ENCODE data around the gene CTTN. TPM values are rescaled to one million over a fixed set of nuclear protein-coding genes. Genes with fewer than 3 reads are reported as not detected.
"Not testable (repeated sequence)": the region's sequence is repeated elsewhere in the genome, so short reads cannot be mapped to it uniquely, and the experiment has no call there.

The CTTN gene
- total RNA-seq, 1 experiment from 2014 or later: 533 TPM

DNA sequence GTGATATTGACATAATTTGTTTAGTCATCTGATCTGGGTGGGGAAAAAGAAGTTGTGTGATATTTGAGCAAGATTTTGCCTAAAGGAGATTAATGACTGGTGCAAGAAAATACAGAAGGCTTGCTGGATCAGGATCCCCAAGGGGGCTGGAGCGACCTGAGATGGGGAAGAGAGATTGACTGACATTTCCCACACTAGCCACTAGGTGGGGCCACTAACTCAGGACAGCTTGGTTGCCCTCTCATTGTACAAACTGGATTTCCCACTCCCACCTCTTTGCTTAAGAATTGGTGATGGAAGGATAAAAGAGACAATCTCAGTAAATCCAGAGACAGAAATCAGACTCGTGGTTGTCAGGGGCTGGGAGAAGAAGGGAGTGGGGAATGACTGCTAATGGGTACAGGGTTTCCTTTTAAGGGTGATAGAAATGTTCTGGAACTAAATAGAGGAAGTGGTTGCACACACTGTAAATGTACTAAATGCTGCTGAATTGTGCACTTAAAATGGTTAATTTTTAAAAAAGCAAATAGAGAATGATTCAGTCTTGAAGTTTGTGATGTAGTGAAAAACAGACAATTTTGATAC, 50.7 kb downstream of the CTTN start:
- intact Hi-C loops (cut with micrococcal nuclease; ENCODE audit: unreplicated experiment): no loop called here
- H3K4me1 ChIP-seq (replicated peaks; ENCODE audit: insufficient read depth): no peaks in the 10 kb centered on the region
- no peak for DNase-seq

DNA sequence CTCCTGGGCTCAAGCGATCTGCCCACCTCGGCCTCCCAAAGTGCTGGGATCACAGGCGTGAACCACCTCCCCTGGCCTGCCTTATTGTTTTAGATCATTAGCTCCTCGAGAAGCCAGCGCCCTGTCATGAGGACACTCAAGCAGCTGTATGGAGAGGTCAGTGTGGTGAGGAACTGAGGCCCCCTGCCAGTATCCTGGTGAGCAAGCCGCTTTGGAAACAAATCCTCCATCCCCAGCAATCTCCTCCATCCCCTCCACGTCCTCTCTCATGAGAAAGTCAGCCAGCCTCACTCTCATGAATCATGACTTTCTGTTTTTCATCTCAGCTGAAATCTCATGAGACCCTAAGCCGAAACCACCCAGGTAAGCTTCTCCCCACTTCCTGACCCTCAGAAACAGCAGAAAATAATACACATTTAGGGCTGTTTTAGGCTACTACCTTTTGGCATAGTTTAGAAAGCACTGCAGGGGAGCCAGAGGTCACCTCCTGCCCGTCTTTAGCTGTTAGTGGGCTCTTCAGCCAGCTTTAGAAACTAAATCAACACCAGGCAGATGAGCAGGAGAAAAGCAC, 56.0 kb downstream of the CTTN start:
- Histone ChIP-seq H3K9me2 (ENCODE audit: insufficient read depth) (no peaks in the 10 kb centered on the region), H3K4me3 (no peak overlapping the region), H3K79me2 (ENCODE audit: low read depth) (no peaks in the 10 kb centered on the region), H4K20me1 (ENCODE audit: insufficient read depth) (no peaks in the 10 kb centered on the region), H3K4me1 (replicated peaks; ENCODE audit: insufficient read depth) (no peaks in the 10 kb centered on the region), H3K27ac (no peak overlapping the region), H2AFZ (no peak overlapping the region), H3K27me3 (ENCODE audit: insufficient read depth, low read depth) (no peaks in the 10 kb centered on the region), H3K4me2 (no peak overlapping the region), H3F3A (ENCODE audit: insufficient read depth, low read depth) (no peaks in the 10 kb centered on the region), H3K36me3 (ENCODE audit: low read depth) (no peaks in the 10 kb centered on the region), H3K9me3 (ENCODE audit: insufficient read depth, low read depth) (peaks cover 6% of the 10 kb centered on the region; the same call in 1 of the 2 replicates)
- intact Hi-C loops (cut with micrococcal nuclease; ENCODE audit: unreplicated experiment): no loop called here
- no peak for DNase-seq
- POLR2A ChIA-PET (ENCODE audit: unreplicated experiment): no interaction called here
- TF ChIP-seq, protein P1, sequence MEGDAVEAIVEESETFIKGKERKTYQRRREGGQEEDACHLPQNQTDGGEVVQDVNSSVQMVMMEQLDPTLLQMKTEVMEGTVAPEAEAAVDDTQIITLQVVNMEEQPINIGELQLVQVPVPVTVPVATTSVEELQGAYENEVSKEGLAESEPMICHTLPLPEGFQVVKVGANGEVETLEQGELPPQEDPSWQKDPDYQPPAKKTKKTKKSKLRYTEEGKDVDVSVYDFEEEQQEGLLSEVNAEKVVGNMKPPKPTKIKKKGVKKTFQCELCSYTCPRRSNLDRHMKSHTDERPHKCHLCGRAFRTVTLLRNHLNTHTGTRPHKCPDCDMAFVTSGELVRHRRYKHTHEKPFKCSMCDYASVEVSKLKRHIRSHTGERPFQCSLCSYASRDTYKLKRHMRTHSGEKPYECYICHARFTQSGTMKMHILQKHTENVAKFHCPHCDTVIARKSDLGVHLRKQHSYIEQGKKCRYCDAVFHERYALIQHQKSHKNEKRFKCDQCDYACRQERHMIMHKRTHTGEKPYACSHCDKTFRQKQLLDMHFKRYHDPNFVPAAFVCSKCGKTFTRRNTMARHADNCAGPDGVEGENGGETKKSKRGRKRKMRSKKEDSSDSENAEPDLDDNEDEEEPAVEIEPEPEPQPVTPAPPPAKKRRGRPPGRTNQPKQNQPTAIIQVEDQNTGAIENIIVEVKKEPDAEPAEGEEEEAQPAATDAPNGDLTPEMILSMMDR (conservative IDR thresholded peaks at IDR 0.05): no peak
- TF ChIP-seq EZH2 (IDR thresholded peaks at IDR 0.05; ENCODE audit: low read depth): no peak
- no TSS peak for BruUV-seq (replicated peaks)
- CTCF ChIA-PET: no interaction called here

More for the DNA sequence above, 50.7 kb downstream of the CTTN start:
- Histone ChIP-seq H2AFZ (no peak overlapping the region), H3K27me3 (ENCODE audit: insufficient read depth, low read depth) (no peaks in the 10 kb centered on the region), H3K9me2 (ENCODE audit: insufficient read depth) (no peaks in the 10 kb centered on the region), H3K79me2 (ENCODE audit: low read depth) (no peaks in the 10 kb centered on the region), H3K4me3 (no peak overlapping the region), H3F3A (ENCODE audit: insufficient read depth, low read depth) (no peaks in the 10 kb centered on the region), H4K20me1 (ENCODE audit: insufficient read depth) (no peaks in the 10 kb centered on the region), H3K9me3 (ENCODE audit: insufficient read depth, low read depth) (peaks cover 9% of the 10 kb centered on the region; the same call in 1 of the 2 replicates), H3K36me3 (ENCODE audit: low read depth) (no peaks in the 10 kb centered on the region), H3K4me2 (no peak overlapping the region), H3K27ac (no peak overlapping the region)
- CTCF ChIA-PET: interaction anchor here (0.7 kb wide), 1 partner anchor 31 kb away, joined by 3 read pairs; no protein-coding TSS in a partner anchor
- POLR2A ChIA-PET (ENCODE audit: unreplicated experiment): no interaction called here
- no TSS peak for BruUV-seq (replicated peaks)
- TF ChIP-seq, protein P1 (conservative IDR thresholded peaks at IDR 0.05): peak; percentile 80
- no peak for TF ChIP-seq EZH2 (IDR thresholded peaks at IDR 0.05; ENCODE audit: low read depth)

DNA sequence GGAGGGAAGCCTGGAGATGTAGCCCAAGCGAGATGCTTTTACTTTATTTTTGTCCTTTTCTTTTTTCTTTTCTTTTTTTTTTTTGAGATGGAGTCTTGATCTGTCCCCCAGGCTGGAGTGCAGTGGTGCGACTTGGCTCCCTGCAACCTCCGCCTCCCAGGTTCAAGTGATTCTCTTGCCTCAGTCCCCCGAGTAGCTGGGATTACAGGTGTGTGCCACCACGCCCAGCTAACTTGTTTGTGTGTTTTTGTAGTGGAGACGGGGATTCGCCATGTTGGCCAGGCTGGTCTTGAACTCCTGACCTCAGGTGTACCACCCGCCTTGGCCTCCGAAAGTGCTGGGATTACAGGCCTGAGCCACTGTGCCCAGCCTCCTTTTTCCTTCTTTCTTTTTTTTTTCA, 56.5 kb downstream of the CTTN start:
- POLR2A ChIA-PET (ENCODE audit: unreplicated experiment); H2AFZ ChIP-seq; DNase-seq; BruUV-seq (replicated peaks); H3K4me2 ChIP-seq; H3F3A ChIP-seq (ENCODE audit: insufficient read depth, low read depth); H3K36me3 ChIP-seq (ENCODE audit: low read depth); H3K4me3 ChIP-seq; H3K9me3 ChIP-seq (ENCODE audit: insufficient read depth, low read depth); H3K27me3 ChIP-seq (ENCODE audit: insufficient read depth, low read depth); H4K20me1 ChIP-seq (ENCODE audit: insufficient read depth); intact Hi-C loops (cut with micrococcal nuclease; ENCODE audit: unreplicated experiment); CTCF ChIA-PET; H3K9me2 ChIP-seq (ENCODE audit: insufficient read depth); H3K27ac ChIP-seq; H3K79me2 ChIP-seq (ENCODE audit: low read depth); H3K4me1 ChIP-seq (replicated peaks; ENCODE audit: insufficient read depth): not testable (repeated sequence)

DNA sequence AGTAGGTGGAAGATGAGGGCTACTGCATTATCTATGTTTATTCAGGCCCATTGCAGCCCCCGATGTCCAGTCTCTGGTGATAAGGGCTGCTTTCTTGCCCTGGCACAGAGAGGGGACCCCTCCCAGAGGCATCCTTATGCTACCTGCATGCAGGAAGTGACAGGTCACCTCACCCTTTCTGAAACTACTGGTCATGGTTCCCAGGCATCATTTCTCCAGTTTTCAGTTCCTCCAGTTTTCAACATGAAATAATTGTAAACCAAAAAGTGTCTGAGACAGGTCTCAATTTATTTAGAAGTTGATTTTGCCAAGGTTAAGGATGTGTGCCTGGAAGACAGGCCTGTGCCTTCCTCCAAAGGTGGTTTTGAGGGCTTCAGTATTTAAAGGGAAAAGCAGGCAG, 57.0 kb downstream of the CTTN start:
- no peak for DNase-seq
- H3K27me3 ChIP-seq (ENCODE audit: insufficient read depth, low read depth): no peaks in the 10 kb centered on the region
- intact Hi-C loops (cut with micrococcal nuclease; ENCODE audit: unreplicated experiment): no loop called here
- H3K9me2 ChIP-seq (ENCODE audit: insufficient read depth): no peaks in the 10 kb centered on the region
- H3K4me3 ChIP-seq: no peak overlapping the region
- POLR2A ChIA-PET (ENCODE audit: unreplicated experiment): no interaction called here
- CTCF ChIA-PET: no interaction called here
- H3K27ac ChIP-seq: no peak overlapping the region
- no peaks in the 10 kb centered on the region for H3K4me1 ChIP-seq (replicated peaks; ENCODE audit: insufficient read depth)
- H3K36me3 ChIP-seq (ENCODE audit: low read depth): no peaks in the 10 kb centered on the region
- H3K4me2 ChIP-seq: no peak overlapping the region
- H3K9me3 ChIP-seq (ENCODE audit: insufficient read depth, low read depth): no peaks in the 10 kb centered on the region
- no peaks in the 10 kb centered on the region for H3F3A ChIP-seq (ENCODE audit: insufficient read depth, low read depth)
- H4K20me1 ChIP-seq (ENCODE audit: insufficient read depth): no peaks in the 10 kb centered on the region
- no peak overlapping the region for H2AFZ ChIP-seq
- TF ChIP-seq, protein P1 (conservative IDR thresholded peaks at IDR 0.05): no peak
- no peak for TF ChIP-seq EZH2 (IDR thresholded peaks at IDR 0.05; ENCODE audit: low read depth)
- H3K79me2 ChIP-seq (ENCODE audit: low read depth): no peaks in the 10 kb centered on the region
- BruUV-seq (replicated peaks): no TSS peak

Measured in PC-9 (cell line).